ENCODE measurements around the gene VSIG10.

VSIG10 gene

GRCh38 chr12:118103601-118104382 lies at the start of gene VSIG10:
VSIG10 (minus strand) TSS chr12:118104011; CDS start chr12:118103671, 340 bp downstream.
- H3K4me2 ChIP-seq (ENCODE audit: low read depth, low read length), result peak within 1 kb of the TSS; percentile 27
- no peaks in the 10 kb centered on the region for H3K9me2 ChIP-seq (replicated peaks; ENCODE audit: insufficient read depth, low read length)
- no peaks in the 10 kb centered on the region for H4K20me1 ChIP-seq (ENCODE audit: insufficient read depth, low read length)
- H3K36me3 ChIP-seq (replicated peaks; ENCODE audit: insufficient read depth, low read length), result no peaks in the 10 kb centered on the region
- H3K79me2 ChIP-seq (ENCODE audit: low read length), result no peaks in the 10 kb centered on the region
- DNase-seq, result no peak
- no peak within 1 kb of the TSS for H2AFZ ChIP-seq (ENCODE audit: low read length)
- H3K4me3 ChIP-seq (ENCODE audit: low read length), result peak within 1 kb of the TSS; percentile 46; the same call in 1 of the 2 replicates
- no peaks in the 10 kb centered on the region for H3K9me3 ChIP-seq (replicated peaks; ENCODE audit: insufficient read depth, low read length)
- no peak within 1 kb of the TSS for H3K27ac ChIP-seq (ENCODE audit: low read length)
- TF ChIP-seq EZH2 (optimal IDR thresholded peaks at IDR 0.05; ENCODE audit: low read depth, low read length) (no peak), CTCF (IDR thresholded peaks at IDR 0.05; ENCODE audit: low read length) (no peak), EZH2phosphoT487 (IDR thresholded peaks at IDR 0.05; ENCODE audit: low read length) (no peak)
- no peaks in the 10 kb centered on the region for H3K4me1 ChIP-seq (ENCODE audit: low read length)
- 0 out of 2 replicates have a peak, but pooled peaks cover 4% of the 10 kb centered on the region for H3K27me3 ChIP-seq (replicated peaks; ENCODE audit: insufficient read depth, low read length)
- H3K9ac ChIP-seq (ENCODE audit: low read length), result no peak within 1 kb of the TSS
- H3F3A ChIP-seq (ENCODE audit: insufficient read depth, low read length), result no peaks in the 10 kb centered on the region

- H3K4me3 ChIP-seq (ENCODE audit: low read length), result no peak overlapping the region
- no peak overlapping the region for H2AFZ ChIP-seq (ENCODE audit: low read length)
- no peaks in the 10 kb centered on the region for H3F3A ChIP-seq (ENCODE audit: insufficient read depth, low read length)
- no peak for DNase-seq
- H3K9me3 ChIP-seq (replicated peaks; ENCODE audit: insufficient read depth, low read length), result no peaks in the 10 kb centered on the region
- TF ChIP-seq EZH2 (optimal IDR thresholded peaks at IDR 0.05; ENCODE audit: low read depth, low read length), result no peak
- no peak for TF ChIP-seq EZH2phosphoT487 (IDR thresholded peaks at IDR 0.05; ENCODE audit: low read length)
- TF ChIP-seq CTCF (IDR thresholded peaks at IDR 0.05; ENCODE audit: low read length), result no peak
- no peaks in the 10 kb centered on the region for H3K4me1 ChIP-seq (ENCODE audit: low read length)
- H3K27ac ChIP-seq (ENCODE audit: low read length), result no peak overlapping the region
- no peaks in the 10 kb centered on the region for H4K20me1 ChIP-seq (ENCODE audit: insufficient read depth, low read length)
- H3K9ac ChIP-seq (ENCODE audit: low read length), result no peak overlapping the region
- H3K79me2 ChIP-seq (ENCODE audit: low read length), result no peaks in the 10 kb centered on the region
- no peaks in the 10 kb centered on the region for H3K27me3 ChIP-seq (replicated peaks; ENCODE audit: insufficient read depth, low read length)
- H3K9me2 ChIP-seq (replicated peaks; ENCODE audit: insufficient read depth, low read length), result no peaks in the 10 kb centered on the region
- no peak overlapping the region for H3K4me2 ChIP-seq (ENCODE audit: low read depth, low read length)
- H3K36me3 ChIP-seq (replicated peaks; ENCODE audit: insufficient read depth, low read length), result no peaks in the 10 kb centered on the region
Observed at GRCh38 chr12:118151755-118152154, 47.9 kb upstream of the VSIG10 start.

GRCh38 chr12:118150625-118151024 lies 46.8 kb upstream of the VSIG10 start:
- no peaks in the 10 kb centered on the region for H3K9me2 ChIP-seq (replicated peaks; ENCODE audit: insufficient read depth, low read length)
- no peaks in the 10 kb centered on the region for H3K27me3 ChIP-seq (replicated peaks; ENCODE audit: insufficient read depth, low read length)
- DNase-seq, result no peak
- H3K4me2 ChIP-seq (ENCODE audit: low read depth, low read length), result no peak overlapping the region
- no peaks in the 10 kb centered on the region for H3K36me3 ChIP-seq (replicated peaks; ENCODE audit: insufficient read depth, low read length)
- TF ChIP-seq CTCF (IDR thresholded peaks at IDR 0.05; ENCODE audit: low read length), result no peak
- no peak overlapping the region for H3K9ac ChIP-seq (ENCODE audit: low read length)
- no peaks in the 10 kb centered on the region for H3F3A ChIP-seq (ENCODE audit: insufficient read depth, low read length)
- H3K4me1 ChIP-seq (ENCODE audit: low read length), result no peaks in the 10 kb centered on the region
- H3K27ac ChIP-seq (ENCODE audit: low read length), result no peak overlapping the region
- H4K20me1 ChIP-seq (ENCODE audit: insufficient read depth, low read length), result no peaks in the 10 kb centered on the region
- no peak overlapping the region for H3K4me3 ChIP-seq (ENCODE audit: low read length)
- H3K9me3 ChIP-seq (replicated peaks; ENCODE audit: insufficient read depth, low read length), result no peaks in the 10 kb centered on the region
- no peak overlapping the region for H2AFZ ChIP-seq (ENCODE audit: low read length)
- H3K79me2 ChIP-seq (ENCODE audit: low read length), result no peaks in the 10 kb centered on the region
